HG02852 (cell line): ENCODE results near the gene NEDD4L.

Experiments used
- ATAC-seq: cut with Tn5 transposase; IDR thresholded peaks from one replicate; pipeline ENCODE4 v1.9.1; 2021; ENCODE audit warnings: mild to moderate bottlenecking, moderate library complexity; ENCODE audit not compliant: unreplicated experiment

The NEDD4L gene

GRCh38 chr18:58114766-58115165 lies 70.7 kb downstream of the NEDD4L start:
- no peak for ATAC-seq

GRCh38 chr18:58116818-58117217 lies 72.8 kb downstream of the NEDD4L start:
- no peak for ATAC-seq

GRCh38 chr18:58117786-58118403 lies 73.9 kb downstream of the NEDD4L start:
- ATAC-seq: no peak

GRCh38 chr18:58118536-58118935 lies 74.5 kb downstream of the NEDD4L start:
- ATAC-seq: no peak

- no peak for ATAC-seq
These were observed 75.8 kb downstream of the NEDD4L start for GRCh38 chr18:58119819-58120218.

- no peak for ATAC-seq
These were observed 80.4 kb downstream of the NEDD4L start for GRCh38 chr18:58124475-58124874.

- ATAC-seq: no peak
These were observed 81.2 kb downstream of the NEDD4L start for GRCh38 chr18:58125183-58125582.

- no peak for ATAC-seq
These were observed 81.7 kb downstream of the NEDD4L start for GRCh38 chr18:58125756-58126155.

GRCh38 chr18:58128381-58129374 lies 84.7 kb downstream of the NEDD4L start:
- ATAC-seq: no peak

GRCh38 chr18:58132595-58133261 lies 88.7 kb downstream of the NEDD4L start:
- no peak for ATAC-seq

- no peak for ATAC-seq
These were observed 91.2 kb downstream of the NEDD4L start for GRCh38 chr18:58135183-58135641.

- ATAC-seq: peak; percentile 75
These were observed 91.8 kb downstream of the NEDD4L start for GRCh38 chr18:58135701-58136331.

- no peak for ATAC-seq
These were observed 92.9 kb downstream of the NEDD4L start for GRCh38 chr18:58136879-58137278.

- no peak for ATAC-seq
These were observed 95.7 kb downstream of the NEDD4L start for GRCh38 chr18:58139459-58140386.

- no peak for ATAC-seq
These were observed 96.6 kb downstream of the NEDD4L start for GRCh38 chr18:58140387-58141325.

- ATAC-seq: no peak
These were observed 99.4 kb downstream of the NEDD4L start for GRCh38 chr18:58143386-58143785.

GRCh38 chr18:58144106-58144505 lies 100.1 kb downstream of the NEDD4L start:
- ATAC-seq: no peak

GRCh38 chr18:58144671-58145285 lies 100.8 kb downstream of the NEDD4L start:
- no peak for ATAC-seq
